ENCODE data around the gene OTOGL.

The OTOGL gene

DNA sequence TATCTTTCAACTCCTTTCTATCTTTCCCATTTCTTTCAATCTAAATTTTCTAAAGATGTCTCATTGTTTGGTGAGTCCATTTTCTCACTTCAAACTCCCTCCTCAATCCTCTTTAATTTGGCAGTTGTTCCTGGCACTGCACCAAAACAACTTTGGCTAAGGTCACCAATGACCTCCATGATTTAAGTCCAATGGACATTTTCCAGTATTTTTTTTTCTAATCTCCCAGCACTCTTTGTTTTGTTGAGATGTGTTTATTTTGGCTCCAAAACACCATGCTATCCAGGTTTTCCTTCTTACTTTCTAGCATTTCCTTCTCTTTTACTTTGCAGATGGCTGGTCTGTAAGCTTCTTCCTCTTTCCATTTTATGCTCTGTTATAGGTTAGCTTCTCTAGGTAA lies 42.5 kb upstream of the OTOGL start (continued):
- TF ChIP-seq REST (tag by site-specific recombination; IDR thresholded peaks at IDR 0.05) (no peak), SCRT2 (tag by site-specific recombination; IDR thresholded peaks at IDR 0.05) (no peak), BCL6B (tag by site-specific recombination; IDR thresholded peaks at IDR 0.05) (peak; percentile 96)
- TF ChIP-seq, protein P1, sequence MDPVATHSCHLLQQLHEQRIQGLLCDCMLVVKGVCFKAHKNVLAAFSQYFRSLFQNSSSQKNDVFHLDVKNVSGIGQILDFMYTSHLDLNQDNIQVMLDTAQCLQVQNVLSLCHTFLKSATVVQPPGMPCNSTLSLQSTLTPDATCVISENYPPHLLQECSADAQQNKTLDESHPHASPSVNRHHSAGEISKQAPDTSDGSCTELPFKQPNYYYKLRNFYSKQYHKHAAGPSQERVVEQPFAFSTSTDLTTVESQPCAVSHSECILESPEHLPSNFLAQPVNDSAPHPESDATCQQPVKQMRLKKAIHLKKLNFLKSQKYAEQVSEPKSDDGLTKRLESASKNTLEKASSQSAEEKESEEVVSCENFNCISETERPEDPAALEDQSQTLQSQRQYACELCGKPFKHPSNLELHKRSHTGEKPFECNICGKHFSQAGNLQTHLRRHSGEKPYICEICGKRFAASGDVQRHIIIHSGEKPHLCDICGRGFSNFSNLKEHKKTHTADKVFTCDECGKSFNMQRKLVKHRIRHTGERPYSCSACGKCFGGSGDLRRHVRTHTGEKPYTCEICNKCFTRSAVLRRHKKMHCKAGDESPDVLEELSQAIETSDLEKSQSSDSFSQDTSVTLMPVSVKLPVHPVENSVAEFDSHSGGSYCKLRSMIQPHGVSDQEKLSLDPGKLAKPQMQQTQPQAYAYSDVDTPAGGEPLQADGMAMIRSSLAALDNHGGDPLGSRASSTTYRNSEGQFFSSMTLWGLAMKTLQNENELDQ (tag by site-specific recombination; IDR thresholded peaks at IDR 0.05; ENCODE audit: low read depth): no peak

DNA sequence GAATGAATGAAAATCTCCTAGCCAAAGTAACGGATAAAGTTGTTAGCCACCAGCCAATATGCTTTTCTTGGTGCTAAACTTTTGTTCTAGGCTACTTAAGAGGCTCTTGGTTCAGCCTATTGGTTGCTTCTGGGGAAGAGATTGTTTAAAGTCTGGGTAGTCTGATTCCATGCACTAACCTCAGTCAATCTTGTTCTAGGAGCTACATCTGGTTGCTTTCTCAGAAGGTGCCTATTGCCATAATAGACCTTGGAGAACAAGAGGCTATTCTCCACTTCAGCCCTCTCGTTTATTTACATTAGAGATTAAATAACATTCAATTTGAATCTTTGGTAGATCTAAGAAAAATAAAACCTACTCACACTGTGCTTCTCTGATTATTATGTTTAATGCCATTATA lies 40.8 kb upstream of the OTOGL start:
- TF ChIP-seq OSR2 (tag by site-specific recombination; IDR thresholded peaks at IDR 0.05): peak; percentile 23; the same call in 1 of the 2 replicates
- no peak for TF ChIP-seq ZBTB17 (tag by site-specific recombination; IDR thresholded peaks at IDR 0.05)
- Histone ChIP-seq H3K4me1 (ENCODE audit: control insufficient read depth, insufficient read depth, low read length) (peaks cover 3% of the 10 kb centered on the region), H3K36me3 (ENCODE audit: control insufficient read depth in 2 of 2, insufficient read depth in 1 of 2, low read length in 2 of 2) (no peaks in the 10 kb centered on the region), H3K4me3 (ENCODE audit: low read depth, low read length) (no peak overlapping the region), H3K27ac (ENCODE audit: extremely low read depth, low read depth, low read length) (no peak overlapping the region), H3K9me3 (ENCODE audit: control insufficient read depth, insufficient read depth, low read depth, low read length) (no peaks in the 10 kb centered on the region)
- ChIA-PET CTCF (no interaction called here), POLR2A (no interaction called here)

DNA sequence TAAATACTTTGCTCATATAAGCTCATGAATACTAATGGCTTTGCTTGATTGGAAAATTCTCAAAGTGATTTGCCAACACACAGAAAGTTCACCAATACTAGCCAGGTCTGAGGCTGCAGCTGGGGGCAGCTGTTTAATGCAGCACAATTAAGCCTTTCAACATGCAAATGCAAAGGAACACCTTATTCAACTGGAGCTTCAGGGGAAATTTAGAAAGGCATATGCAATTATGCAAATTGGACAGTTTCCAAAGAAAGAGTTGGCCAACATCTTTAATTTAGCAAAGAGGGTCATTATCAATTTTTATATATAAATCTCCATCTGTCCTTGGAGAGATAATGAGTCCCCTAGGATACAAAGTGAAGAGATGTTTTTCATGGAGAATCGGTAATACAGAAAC lies 40.2 kb upstream of the OTOGL start:
- Histone ChIP-seq H3K4me1 (ENCODE audit: control insufficient read depth, insufficient read depth, low read length) (peaks cover 3% of the 10 kb centered on the region), H3K36me3 (ENCODE audit: control insufficient read depth in 2 of 2, insufficient read depth in 1 of 2, low read length in 2 of 2) (no peaks in the 10 kb centered on the region), H3K27ac (ENCODE audit: extremely low read depth, low read depth, low read length) (no peak overlapping the region), H3K9me3 (ENCODE audit: control insufficient read depth, insufficient read depth, low read depth, low read length) (no peaks in the 10 kb centered on the region), H3K4me3 (ENCODE audit: low read depth, low read length) (no peak overlapping the region)
- POLR2A ChIA-PET: no interaction called here
- CTCF ChIA-PET: no interaction called here
- TF ChIP-seq, protein P2, sequence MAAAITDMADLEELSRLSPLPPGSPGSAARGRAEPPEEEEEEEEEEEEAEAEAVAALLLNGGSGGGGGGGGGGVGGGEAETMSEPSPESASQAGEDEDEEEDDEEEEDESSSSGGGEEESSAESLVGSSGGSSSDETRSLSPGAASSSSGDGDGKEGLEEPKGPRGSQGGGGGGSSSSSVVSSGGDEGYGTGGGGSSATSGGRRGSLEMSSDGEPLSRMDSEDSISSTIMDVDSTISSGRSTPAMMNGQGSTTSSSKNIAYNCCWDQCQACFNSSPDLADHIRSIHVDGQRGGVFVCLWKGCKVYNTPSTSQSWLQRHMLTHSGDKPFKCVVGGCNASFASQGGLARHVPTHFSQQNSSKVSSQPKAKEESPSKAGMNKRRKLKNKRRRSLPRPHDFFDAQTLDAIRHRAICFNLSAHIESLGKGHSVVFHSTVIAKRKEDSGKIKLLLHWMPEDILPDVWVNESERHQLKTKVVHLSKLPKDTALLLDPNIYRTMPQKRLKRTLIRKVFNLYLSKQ (tag by site-specific recombination; IDR thresholded peaks at IDR 0.05; ENCODE audit: borderline replicate concordance): no peak
- TF ChIP-seq TCF7L2 (IDR thresholded peaks at IDR 0.05; ENCODE audit: borderline replicate concordance, low read depth, low read length) (no peak), ZNF404 (tag by site-specific recombination; IDR thresholded peaks at IDR 0.05) (no peak), ZNF302 (tag by site-specific recombination; IDR thresholded peaks at IDR 0.05; ENCODE audit: low read depth) (no peak), ZNF416 (tag by site-specific recombination; IDR thresholded peaks at IDR 0.05) (no peak), ZNF596 (tag by site-specific recombination; IDR thresholded peaks at IDR 0.05) (no peak), ZNF621 (tag by site-specific recombination; IDR thresholded peaks at IDR 0.05) (no peak), ZNF777 (tag by site-specific recombination; IDR thresholded peaks at IDR 0.05; ENCODE audit: borderline replicate concordance) (no peak), MYNN (tag by site-specific recombination; IDR thresholded peaks at IDR 0.05; ENCODE audit: borderline replicate concordance) (no peak), ZNF645 (tag by site-specific recombination; IDR thresholded peaks at IDR 0.05) (no peak), ZBTB26 (tag by site-specific recombination; optimal IDR thresholded peaks at IDR 0.05) (no peak)
- TF ChIP-seq, protein P3, sequence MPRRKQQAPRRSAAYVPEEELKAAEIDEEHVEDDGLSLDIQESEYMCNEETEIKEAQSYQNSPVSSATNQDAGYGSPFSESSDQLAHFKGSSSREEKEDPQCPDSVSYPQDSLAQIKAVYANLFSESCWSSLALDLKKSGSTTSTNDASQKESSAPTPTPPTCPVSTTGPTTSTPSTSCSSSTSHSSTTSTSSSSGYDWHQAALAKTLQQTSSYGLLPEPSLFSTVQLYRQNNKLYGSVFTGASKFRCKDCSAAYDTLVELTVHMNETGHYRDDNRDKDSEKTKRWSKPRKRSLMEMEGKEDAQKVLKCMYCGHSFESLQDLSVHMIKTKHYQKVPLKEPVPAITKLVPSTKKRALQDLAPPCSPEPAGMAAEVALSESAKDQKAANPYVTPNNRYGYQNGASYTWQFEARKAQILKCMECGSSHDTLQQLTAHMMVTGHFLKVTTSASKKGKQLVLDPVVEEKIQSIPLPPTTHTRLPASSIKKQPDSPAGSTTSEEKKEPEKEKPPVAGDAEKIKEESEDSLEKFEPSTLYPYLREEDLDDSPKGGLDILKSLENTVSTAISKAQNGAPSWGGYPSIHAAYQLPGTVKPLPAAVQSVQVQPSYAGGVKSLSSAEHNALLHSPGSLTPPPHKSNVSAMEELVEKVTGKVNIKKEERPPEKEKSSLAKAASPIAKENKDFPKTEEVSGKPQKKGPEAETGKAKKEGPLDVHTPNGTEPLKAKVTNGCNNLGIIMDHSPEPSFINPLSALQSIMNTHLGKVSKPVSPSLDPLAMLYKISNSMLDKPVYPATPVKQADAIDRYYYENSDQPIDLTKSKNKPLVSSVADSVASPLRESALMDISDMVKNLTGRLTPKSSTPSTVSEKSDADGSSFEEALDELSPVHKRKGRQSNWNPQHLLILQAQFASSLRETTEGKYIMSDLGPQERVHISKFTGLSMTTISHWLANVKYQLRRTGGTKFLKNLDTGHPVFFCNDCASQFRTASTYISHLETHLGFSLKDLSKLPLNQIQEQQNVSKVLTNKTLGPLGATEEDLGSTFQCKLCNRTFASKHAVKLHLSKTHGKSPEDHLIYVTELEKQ (tag by site-specific recombination; IDR thresholded peaks at IDR 0.05; ENCODE audit: borderline replicate concordance): no peak
